ENCODE results near the gene DDIT4. TPM values are rescaled to one million over a fixed set of nuclear protein-coding genes. Genes with fewer than 3 reads are reported as not detected.

DDIT4 gene
- total and polyA plus RNA-seq, 9 of the 15 experiments (the other 6 are each of a cell fraction or from before 2014, with no cell fraction given), result 8.2 to 675 (median 159) TPM

GRCh38 chr10:72260976-72261783 is 12.5 kb upstream of the DDIT4 start (continued):
- TF ChIP-seq CUX1 (CRISPR knock-in tag; IDR thresholded peaks at IDR 0.05) (no peak), HIVEP1 (CRISPR knock-in tag; IDR thresholded peaks at IDR 0.05) (0 out of 2 replicates have a peak, but pooled peaks have one; percentile 4), POLR3A (IDR thresholded peaks at IDR 0.05; ENCODE audit: borderline replicate concordance, extremely low read depth, insufficient read depth, insufficient read length) (no peak), FIP1L1 (IDR thresholded peaks at IDR 0.05; ENCODE audit: low read depth, low read length, poor library complexity, severe bottlenecking) (peak; percentile 60), KDM5B (IDR thresholded peaks at IDR 0.05; ENCODE audit: insufficient replicate concordance, low read depth, low read length) (peak; percentile 75), POLR2G (IDR thresholded peaks at IDR 0.05; ENCODE audit: low read depth, low read length) (peak; percentile 86), ZNF655 (CRISPR knock-in tag; IDR thresholded peaks at IDR 0.05) (0 out of 2 replicates have a peak, but pooled peaks have one; percentile 22), ZNF23 (CRISPR knock-in tag; IDR thresholded peaks at IDR 0.05) (no peak), NFE2 (IDR thresholded peaks at IDR 0.05; ENCODE audit: low read depth) (0 out of 2 replicates have a peak, but pooled peaks have one; percentile 8), GMEB1 (CRISPR knock-in tag; IDR thresholded peaks at IDR 0.05) (0 out of 2 replicates have a peak, but pooled peaks have one; percentile 29), STAT6 (CRISPR knock-in tag; IDR thresholded peaks at IDR 0.05) (no peak), PATZ1 (CRISPR knock-in tag; IDR thresholded peaks at IDR 0.05; ENCODE audit: borderline replicate concordance) (no peak)
